Measurements from ENCODE around the gene MAP2K1.
"Not testable (repeated sequence)": the region's sequence is repeated elsewhere in the genome, so short reads cannot be mapped to it uniquely, and the experiment has no call there.

Gene MAP2K1

GRCh38 chr15:66470825-66471224, 84.1 kb downstream of the MAP2K1 start:
- peak overlapping the region; percentile 83 for H3K27ac Mint-ChIP-seq
- H3K27me3 Mint-ChIP-seq; H3K36me3 Mint-ChIP-seq; H3K9me3 Mint-ChIP-seq (ENCODE audit: low read depth): not testable (repeated sequence)
- peaks cover 46% of the 10 kb centered on the region for H3K4me1 Mint-ChIP-seq (ENCODE audit: low read depth)
- H3K4me3 Mint-ChIP-seq, result peak overlapping the region; percentile 21

GRCh38 chr15:66472176-66472999, 85.7 kb downstream of the MAP2K1 start:
- H3K36me3 Mint-ChIP-seq, result no peaks in the 10 kb centered on the region
- H3K27me3 Mint-ChIP-seq, result no peaks in the 10 kb centered on the region
- peak overlapping the region; percentile 64 for H3K4me3 Mint-ChIP-seq
- peaks cover 46% of the 10 kb centered on the region for H3K4me1 Mint-ChIP-seq (ENCODE audit: low read depth)
- no peaks in the 10 kb centered on the region for H3K9me3 Mint-ChIP-seq (ENCODE audit: low read depth)
- H3K27ac Mint-ChIP-seq, result peak overlapping the region; percentile 83

GRCh38 chr15:66474135-66474534, 87.4 kb downstream of the MAP2K1 start:
- Mint-ChIP-seq H3K4me1 (ENCODE audit: low read depth) (peaks cover 45% of the 10 kb centered on the region), H3K36me3 (no peaks in the 10 kb centered on the region), H3K27ac (peak overlapping the region; percentile 11), H3K9me3 (ENCODE audit: low read depth) (no peaks in the 10 kb centered on the region), H3K27me3 (no peaks in the 10 kb centered on the region), H3K4me3 (no peak overlapping the region)

DNA sequence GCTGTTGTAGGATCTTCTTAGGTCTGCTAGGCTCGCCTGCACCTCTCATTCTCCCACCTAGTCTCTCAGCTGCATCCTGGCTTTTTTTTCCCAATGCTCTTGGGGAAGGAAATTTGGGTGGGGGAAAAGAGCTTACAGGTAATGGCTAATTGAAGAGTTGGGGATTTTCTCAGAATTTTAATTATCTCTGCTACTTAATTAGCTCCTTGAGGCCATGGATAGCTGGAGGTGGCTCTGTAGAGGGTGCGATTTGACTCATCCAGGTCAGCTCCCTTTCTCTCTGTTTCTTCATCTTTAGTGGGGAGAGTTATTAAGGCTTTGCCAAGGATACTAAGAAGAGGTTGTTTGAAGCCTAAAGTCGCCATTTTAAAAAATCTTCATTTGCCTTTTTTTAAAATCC, 88.3 kb downstream of the MAP2K1 start:
- no peak overlapping the region for H3K4me3 Mint-ChIP-seq
- peaks cover 2% of the 10 kb centered on the region for H3K36me3 Mint-ChIP-seq
- no peaks in the 10 kb centered on the region for H3K9me3 Mint-ChIP-seq (ENCODE audit: low read depth)
- no peaks in the 10 kb centered on the region for H3K27me3 Mint-ChIP-seq
- H3K4me1 Mint-ChIP-seq (ENCODE audit: low read depth), result peaks cover 42% of the 10 kb centered on the region
- H3K27ac Mint-ChIP-seq, result peak overlapping the region; percentile 38

DNA sequence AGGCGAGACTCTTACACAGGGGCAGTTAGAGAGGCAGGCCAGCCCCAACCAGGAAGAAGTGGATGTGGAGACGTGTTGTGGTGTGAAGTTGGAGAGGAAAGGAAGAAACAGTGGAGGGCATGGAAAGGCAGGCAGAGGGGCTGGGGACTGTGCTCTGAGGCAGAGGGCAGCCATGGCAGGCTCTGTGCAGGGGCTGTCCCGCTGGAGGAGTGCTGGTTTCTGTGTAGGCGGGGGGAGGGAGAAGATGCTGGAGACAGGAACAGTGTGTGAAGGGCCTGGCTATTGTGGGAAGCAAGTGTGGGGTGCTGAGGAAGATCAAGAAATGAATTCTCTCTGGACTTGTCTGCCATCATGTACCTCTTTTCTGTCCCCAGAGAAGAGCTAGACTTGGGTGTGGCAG, 89.8 kb downstream of the MAP2K1 start:
- Mint-ChIP-seq H3K27me3 (no peaks in the 10 kb centered on the region), H3K4me1 (ENCODE audit: low read depth) (peaks cover 29% of the 10 kb centered on the region), H3K27ac (peak overlapping the region; percentile 75), H3K9me3 (ENCODE audit: low read depth) (no peaks in the 10 kb centered on the region), H3K4me3 (no peak overlapping the region), H3K36me3 (peaks cover 5% of the 10 kb centered on the region)

- no peaks in the 10 kb centered on the region for H3K27me3 Mint-ChIP-seq
- H3K27ac Mint-ChIP-seq, result peak overlapping the region; percentile 75
- no peak overlapping the region for H3K4me3 Mint-ChIP-seq
- H3K4me1 Mint-ChIP-seq (ENCODE audit: low read depth), result peaks cover 25% of the 10 kb centered on the region
- H3K36me3 Mint-ChIP-seq, result peaks cover 5% of the 10 kb centered on the region
- no peaks in the 10 kb centered on the region for H3K9me3 Mint-ChIP-seq (ENCODE audit: low read depth)
These were observed 90.3 kb downstream of the MAP2K1 start for GRCh38 chr15:66477011-66477410.

- no peak overlapping the region for H3K4me3 Mint-ChIP-seq
- H3K27ac Mint-ChIP-seq, result peak overlapping the region; percentile 16
- peaks cover 13% of the 10 kb centered on the region for H3K4me1 Mint-ChIP-seq (ENCODE audit: low read depth)
- no peaks in the 10 kb centered on the region for H3K27me3 Mint-ChIP-seq
- H3K36me3 Mint-ChIP-seq, result peaks cover 7% of the 10 kb centered on the region
- H3K9me3 Mint-ChIP-seq (ENCODE audit: low read depth), result no peaks in the 10 kb centered on the region
These were observed 93.6 kb downstream of the MAP2K1 start for GRCh38 chr15:66480267-66480666.

GRCh38 chr15:66481107-66481856, 94.6 kb downstream of the MAP2K1 start:
- H3K27me3 Mint-ChIP-seq, result no peaks in the 10 kb centered on the region
- no peaks in the 10 kb centered on the region for H3K9me3 Mint-ChIP-seq (ENCODE audit: low read depth)
- peaks cover 7% of the 10 kb centered on the region for H3K36me3 Mint-ChIP-seq
- H3K4me3 Mint-ChIP-seq, result no peak overlapping the region
- peaks cover 9% of the 10 kb centered on the region for H3K4me1 Mint-ChIP-seq (ENCODE audit: low read depth)
- H3K27ac Mint-ChIP-seq, result no peak overlapping the region

GRCh38 chr15:66482539-66482938, 95.8 kb downstream of the MAP2K1 start:
- H3K27ac Mint-ChIP-seq, result peak overlapping the region; percentile 7
- H3K9me3 Mint-ChIP-seq (ENCODE audit: low read depth), result no peaks in the 10 kb centered on the region
- H3K36me3 Mint-ChIP-seq, result peaks cover 7% of the 10 kb centered on the region
- no peaks in the 10 kb centered on the region for H3K27me3 Mint-ChIP-seq
- H3K4me1 Mint-ChIP-seq (ENCODE audit: low read depth), result peaks cover 5% of the 10 kb centered on the region
- no peak overlapping the region for H3K4me3 Mint-ChIP-seq

DNA sequence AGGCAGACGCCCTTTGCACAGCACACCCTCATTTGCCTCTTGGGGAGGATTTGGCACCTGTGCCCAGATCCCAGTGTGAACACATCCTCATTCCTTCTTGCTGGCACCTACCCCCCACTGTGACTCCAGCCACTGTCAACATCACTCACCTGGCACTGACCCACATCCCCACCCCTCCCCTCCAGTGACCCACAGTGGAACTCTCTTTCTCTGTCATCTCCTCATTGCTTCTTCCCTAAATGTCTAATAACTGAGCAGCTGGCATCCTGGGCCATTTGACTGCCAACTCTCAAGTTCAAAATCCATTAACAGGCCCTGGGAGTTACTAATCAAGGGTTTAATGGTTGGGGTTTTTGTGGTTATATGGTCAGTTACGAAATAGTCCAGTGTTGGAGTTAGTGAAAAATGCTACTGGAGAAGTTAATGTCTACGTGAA, 96.4 kb downstream of the MAP2K1 start:
- Mint-ChIP-seq H3K4me3 (no peak overlapping the region), H3K27ac (peak overlapping the region; percentile 41), H3K4me1 (ENCODE audit: low read depth) (peaks cover 5% of the 10 kb centered on the region), H3K9me3 (ENCODE audit: low read depth) (no peaks in the 10 kb centered on the region), H3K36me3 (peaks cover 7% of the 10 kb centered on the region), H3K27me3 (no peaks in the 10 kb centered on the region)

GRCh38 chr15:66484539-66485112, 97.9 kb downstream of the MAP2K1 start:
- H3K27me3 Mint-ChIP-seq, result no peaks in the 10 kb centered on the region
- no peak overlapping the region for H3K4me3 Mint-ChIP-seq
- H3K27ac Mint-ChIP-seq, result no peak overlapping the region
- no peaks in the 10 kb centered on the region for H3K9me3 Mint-ChIP-seq (ENCODE audit: low read depth)
- H3K36me3 Mint-ChIP-seq, result peaks cover 4% of the 10 kb centered on the region
- H3K4me1 Mint-ChIP-seq (ENCODE audit: low read depth), result peaks cover 5% of the 10 kb centered on the region

GRCh38 chr15:66486887-66487286, 100.2 kb downstream of the MAP2K1 start:
- H3K4me1 Mint-ChIP-seq (ENCODE audit: low read depth), result peaks cover 5% of the 10 kb centered on the region
- no peaks in the 10 kb centered on the region for H3K9me3 Mint-ChIP-seq (ENCODE audit: low read depth)
- no peaks in the 10 kb centered on the region for H3K27me3 Mint-ChIP-seq
- H3K4me3 Mint-ChIP-seq, result no peak overlapping the region
- no peak overlapping the region for H3K27ac Mint-ChIP-seq
- peaks cover 2% of the 10 kb centered on the region for H3K36me3 Mint-ChIP-seq

DNA sequence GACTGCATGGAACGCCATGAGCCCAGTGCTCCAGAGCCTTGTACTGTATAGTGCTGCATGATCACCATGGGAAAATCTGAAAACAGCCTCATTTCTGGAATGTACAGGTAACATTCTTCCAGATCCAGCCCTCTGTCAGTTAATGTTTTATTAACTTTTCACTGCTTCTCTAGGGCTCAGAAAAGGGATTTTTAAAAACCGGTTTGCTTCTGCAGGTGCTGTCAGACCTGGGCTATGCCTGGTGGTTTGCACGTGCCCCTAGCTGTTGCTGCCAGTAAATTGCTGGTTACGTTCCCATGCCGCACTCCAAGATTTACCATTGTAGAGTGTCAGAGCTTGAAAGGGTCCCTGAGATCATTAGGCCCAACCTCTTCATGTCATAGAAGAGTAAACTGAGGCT, 101.8 kb downstream of the MAP2K1 start:
- no peaks in the 10 kb centered on the region for H3K27me3 Mint-ChIP-seq
- peaks cover 3% of the 10 kb centered on the region for H3K4me1 Mint-ChIP-seq (ENCODE audit: low read depth)
- H3K4me3 Mint-ChIP-seq, result no peak overlapping the region
- H3K27ac Mint-ChIP-seq, result no peak overlapping the region
- no peaks in the 10 kb centered on the region for H3K36me3 Mint-ChIP-seq
- H3K9me3 Mint-ChIP-seq (ENCODE audit: low read depth), result no peaks in the 10 kb centered on the region

- Mint-ChIP-seq H3K36me3 (peaks cover 3% of the 10 kb centered on the region), H3K4me3 (no peak overlapping the region), H3K27me3 (no peaks in the 10 kb centered on the region), H3K4me1 (ENCODE audit: low read depth) (peaks cover 8% of the 10 kb centered on the region), H3K9me3 (ENCODE audit: low read depth) (no peaks in the 10 kb centered on the region), H3K27ac (peak overlapping the region; percentile 16)
These were observed 102.6 kb downstream of the MAP2K1 start for GRCh38 chr15:66489179-66489791.

DNA sequence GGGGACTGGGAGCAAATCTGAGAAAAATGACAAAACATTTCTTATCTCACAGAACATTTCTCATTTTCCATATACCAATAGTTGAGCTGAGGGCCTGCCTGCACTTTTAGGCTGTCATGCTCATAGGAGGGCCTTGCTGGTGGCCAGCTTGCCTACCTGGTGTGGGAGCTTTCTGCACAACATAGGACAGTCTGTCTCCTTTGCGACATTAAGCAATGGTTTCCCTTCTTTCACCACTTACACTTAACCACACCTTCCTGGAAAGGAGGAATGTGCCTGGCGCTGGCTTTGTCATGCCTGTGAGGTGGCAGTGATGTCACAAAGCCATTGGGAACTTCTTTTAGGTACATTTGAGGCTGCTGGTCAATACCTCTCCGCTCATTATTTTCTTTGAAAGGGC, 105.1 kb downstream of the MAP2K1 start:
- H3K9me3 Mint-ChIP-seq (ENCODE audit: low read depth), result no peaks in the 10 kb centered on the region
- no peak overlapping the region for H3K4me3 Mint-ChIP-seq

More for the DNA sequence above, 105.1 kb downstream of the MAP2K1 start:
- peaks cover 10% of the 10 kb centered on the region for H3K36me3 Mint-ChIP-seq
- H3K4me1 Mint-ChIP-seq (ENCODE audit: low read depth), result peaks cover 24% of the 10 kb centered on the region
- no peaks in the 10 kb centered on the region for H3K27me3 Mint-ChIP-seq
- peak overlapping the region; percentile 66 for H3K27ac Mint-ChIP-seq
